T-helper 22 cell (primary cell): Measurements from ENCODE around the gene GRID1.
"Not testable (repeated sequence)": the region's sequence is repeated elsewhere in the genome, so short reads cannot be mapped to it uniquely, and the experiment has no call there.

Source experiments
- DNase-seq: peaks from one replicate; pipeline ENCODE4 v3.0.0-alpha.2; 2020; ENCODE audit warnings: low read depth

The GRID1 gene

GRCh38 chr10:86077871-86078638, 288.5 kb downstream of the GRID1 start:
- no peak for DNase-seq

GRCh38 chr10:86077271-86077670, 289.3 kb downstream of the GRID1 start:
- DNase-seq: no peak

GRCh38 chr10:86076497-86076896, 290.1 kb downstream of the GRID1 start:
- DNase-seq: not testable (repeated sequence)

- DNase-seq: no peak
Observed at GRCh38 chr10:86075512-86075911, 291.1 kb downstream of the GRID1 start.

- DNase-seq: no peak
Observed at GRCh38 chr10:86074294-86074693, 292.3 kb downstream of the GRID1 start.

GRCh38 chr10:86073199-86073977, 293.2 kb downstream of the GRID1 start:
- DNase-seq: no peak

GRCh38 chr10:86072413-86072812, 294.2 kb downstream of the GRID1 start:
- no peak for DNase-seq

- no peak for DNase-seq
Observed at GRCh38 chr10:86071758-86072157, 294.8 kb downstream of the GRID1 start.

- DNase-seq: no peak
Observed at GRCh38 chr10:86071145-86071544, 295.4 kb downstream of the GRID1 start.

GRCh38 chr10:86070278-86070677, 296.3 kb downstream of the GRID1 start:
- DNase-seq: no peak

- DNase-seq: no peak
Observed at GRCh38 chr10:86068231-86069054, 298.2 kb downstream of the GRID1 start.

- DNase-seq: no peak
Observed at GRCh38 chr10:86067436-86068050, 299.1 kb downstream of the GRID1 start.

- DNase-seq: no peak
Observed at GRCh38 chr10:86066696-86067095, 299.9 kb downstream of the GRID1 start.

GRCh38 chr10:86065711-86066251, 300.8 kb downstream of the GRID1 start:
- DNase-seq: no peak

- DNase-seq: no peak
Observed at GRCh38 chr10:86064931-86065662, 301.5 kb downstream of the GRID1 start.

GRCh38 chr10:86064219-86064618, 302.4 kb downstream of the GRID1 start:
- DNase-seq: no peak

GRCh38 chr10:86063341-86063740, 303.3 kb downstream of the GRID1 start:
- no peak for DNase-seq

GRCh38 chr10:86062647-86063145, 303.9 kb downstream of the GRID1 start:
- DNase-seq: no peak

- no peak for DNase-seq
Observed at GRCh38 chr10:86062198-86062550, 304.4 kb downstream of the GRID1 start.

- no peak for DNase-seq
Observed at GRCh38 chr10:86061278-86062197, 305.1 kb downstream of the GRID1 start.
